ENCODE results near the gene CXCL3.

DNA sequence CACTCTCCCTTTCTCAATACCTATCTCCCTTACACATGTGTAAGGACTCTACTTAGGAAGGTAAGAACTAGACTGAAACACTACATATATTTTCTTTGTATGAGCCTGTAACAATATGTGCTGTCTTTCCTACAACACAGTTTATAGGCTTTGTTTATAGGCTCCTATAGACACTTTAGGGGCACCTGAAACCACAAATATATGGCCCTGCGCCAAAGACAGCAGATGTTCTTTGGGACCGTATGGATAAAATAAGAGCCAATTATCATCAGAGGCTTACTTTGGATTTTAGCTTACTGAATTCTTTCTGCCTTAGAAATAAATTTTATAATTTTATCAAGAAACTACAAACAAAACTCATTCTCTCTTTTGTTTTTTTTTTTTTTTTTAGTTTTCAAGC, 16.6 kb upstream of the CXCL3 start:
- TF ChIP-seq REST (IDR thresholded peaks at IDR 0.05; ENCODE audit: unreplicated experiment) (no peak), CTCF (conservative IDR thresholded peaks at IDR 0.05; ENCODE audit: low read depth in 2 of 2) (no peak), EZH2phosphoT487 (IDR thresholded peaks at IDR 0.05; ENCODE audit: unreplicated experiment) (no peak), EZH2 (IDR thresholded peaks at IDR 0.05; ENCODE audit: low read depth, unreplicated experiment) (no peak), CREB1 (CRISPR knock-in tag; IDR thresholded peaks at IDR 0.05; ENCODE audit: low read depth) (no peak)

All from GM23338 (cell line).